Tibial artery (tissue), 4 donors: ENCODE results near the gene MICU1.

Experiments used
- DNase-seq, 2 donors: peaks; one replicate each; pipeline ENCODE4 v3.0.0-alpha.2; 2019
- H3K27ac ChIP-seq, 2 donors: fragments of 200-600 bp; sonication (generic) in 1 of 2; 1 replicate in 1 of 2; 2 replicates in 1 of 2; pipeline ENCODE4 v1.5.1; 2018 to 2019; ENCODE audit warnings: mild to moderate bottlenecking in 1 of 2
- H3K27me3 ChIP-seq, 2 donors: fragments of 200-600 bp; sonication (generic) in 1 of 2; one replicate each; pipeline versions ENCODE4 v1.5.1 to v1.6.0; 2016 to 2019
- H3K36me3 ChIP-seq, 3 donors: fragments of 200-600 bp; sonication (generic) in 2 of 3; one replicate each; pipeline ENCODE4 v1.5.1; 2016 to 2019; ENCODE audit warnings: mild to moderate bottlenecking in 2 of 3
- H3K4me1 ChIP-seq, 4 donors: fragments of 200-600 bp; sonication (generic) in 2 of 4; 1 replicate in 3 of 4; 2 replicates in 1 of 4; pipeline ENCODE4 v1.5.1; 2016 to 2019
- H3K4me3 ChIP-seq, 2 donors: fragments of 200-600 bp; sonication (generic) in 1 of 2; 1 replicate in 1 of 2; 2 replicates in 1 of 2; pipeline ENCODE4 v1.5.1; 2018 to 2019; ENCODE audit warnings: mild to moderate bottlenecking in 2 of 2
- H3K9me3 ChIP-seq, 3 donors: fragments of 200-600 bp; sonication (generic) in 1 of 3; one replicate each; pipeline ENCODE4 v1.5.1; 2016 to 2019
- intact Hi-C: fragments of 100-400 bp; cut with DNase I; formaldehyde crosslinking; loops from one replicate; pipeline ENCODE4 v1.15.0; 2023; ENCODE audit warnings: low total_unique reads
- TF ChIP-seq, protein P1 (sequence below), 2 experiments: fragments of 200-600 bp in 1 of 2; fragments of 450-650 bp in 1 of 2; IDR thresholded peaks; one replicate each; pipeline ENCODE4 v1.5.1; 2017 to 2019; ENCODE audit warnings: antibody characterized with exemption in 2 of 2, mild to moderate bottlenecking in 1 of 2, moderate library complexity in 1 of 2

MICU1 gene

DNA sequence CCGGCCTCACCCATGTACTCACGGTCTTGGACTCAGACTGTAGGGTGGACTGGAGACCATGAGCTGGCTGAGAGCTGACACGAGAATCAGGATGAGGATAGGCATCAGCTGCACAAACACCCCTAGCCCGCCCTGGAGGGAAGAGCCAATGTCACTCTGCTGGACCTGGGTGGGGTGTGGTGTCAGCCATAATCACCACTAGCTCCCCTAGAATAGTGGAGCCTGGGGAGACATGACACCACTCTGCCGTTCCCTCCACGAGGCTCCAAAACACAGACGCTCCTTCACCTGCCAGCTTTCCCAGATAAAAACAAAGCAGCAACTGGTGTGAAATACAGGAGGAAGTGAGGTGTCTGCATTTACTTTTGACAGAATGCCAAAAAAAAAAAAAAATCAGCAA is 287.7 kb downstream of the MICU1 start:
- Histone ChIP-seq H3K4me1 (peaks cover 11 to 54% (median 43%) of the 10 kb centered on the region in 4 donors), H3K9me3 (no peaks in the 10 kb centered on the region), H3K27me3 (no peaks in the 10 kb centered on the region), H3K27ac (no peak overlapping the region), H3K4me3 (no peak overlapping the region), H3K36me3 (peaks cover 45 to 58% (median 49%) of the 10 kb centered on the region in 3 donors)
- DNase-seq, result peak; percentile 12 to 57
- TF ChIP-seq, protein P1, sequence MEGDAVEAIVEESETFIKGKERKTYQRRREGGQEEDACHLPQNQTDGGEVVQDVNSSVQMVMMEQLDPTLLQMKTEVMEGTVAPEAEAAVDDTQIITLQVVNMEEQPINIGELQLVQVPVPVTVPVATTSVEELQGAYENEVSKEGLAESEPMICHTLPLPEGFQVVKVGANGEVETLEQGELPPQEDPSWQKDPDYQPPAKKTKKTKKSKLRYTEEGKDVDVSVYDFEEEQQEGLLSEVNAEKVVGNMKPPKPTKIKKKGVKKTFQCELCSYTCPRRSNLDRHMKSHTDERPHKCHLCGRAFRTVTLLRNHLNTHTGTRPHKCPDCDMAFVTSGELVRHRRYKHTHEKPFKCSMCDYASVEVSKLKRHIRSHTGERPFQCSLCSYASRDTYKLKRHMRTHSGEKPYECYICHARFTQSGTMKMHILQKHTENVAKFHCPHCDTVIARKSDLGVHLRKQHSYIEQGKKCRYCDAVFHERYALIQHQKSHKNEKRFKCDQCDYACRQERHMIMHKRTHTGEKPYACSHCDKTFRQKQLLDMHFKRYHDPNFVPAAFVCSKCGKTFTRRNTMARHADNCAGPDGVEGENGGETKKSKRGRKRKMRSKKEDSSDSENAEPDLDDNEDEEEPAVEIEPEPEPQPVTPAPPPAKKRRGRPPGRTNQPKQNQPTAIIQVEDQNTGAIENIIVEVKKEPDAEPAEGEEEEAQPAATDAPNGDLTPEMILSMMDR (IDR thresholded peaks at IDR 0.05), result no peak
- intact Hi-C loops, result loop anchor here (5.0 kb wide), 1 partner anchor 381 kb away; no protein-coding TSS in a partner anchor

DNA sequence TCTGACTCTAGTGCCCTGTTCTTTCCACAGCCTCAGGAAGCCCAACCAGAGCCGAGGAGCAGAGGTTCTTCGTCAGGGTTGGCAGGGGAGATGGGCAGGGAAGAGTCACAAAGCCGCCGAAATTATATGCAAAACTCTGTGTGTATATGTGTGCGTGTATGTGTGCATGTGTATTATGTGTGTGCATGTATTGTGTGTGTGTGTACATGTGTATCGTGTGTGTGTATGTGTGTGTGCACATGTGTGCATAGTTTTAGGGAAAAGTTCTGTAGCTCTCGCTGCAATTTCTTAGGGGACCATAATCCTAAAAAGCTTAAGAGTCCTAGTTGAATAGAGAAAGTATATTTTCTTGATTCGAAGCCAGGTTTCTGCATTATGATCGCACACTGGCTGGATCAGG is 288.2 kb downstream of the MICU1 start:
- no peak for DNase-seq
- TF ChIP-seq, protein P1 (IDR thresholded peaks at IDR 0.05), result no peak
- H3K4me1 ChIP-seq, result peaks cover 11 to 59% (median 47%) of the 10 kb centered on the region in 4 donors
- intact Hi-C loops, result loop anchor here (2.0 to 5.0 kb wide), 2 partner anchors 293 to 380 kb away; no protein-coding TSS in a partner anchor
- peaks cover 40 to 53% (median 45%) of the 10 kb centered on the region in 3 donors for H3K36me3 ChIP-seq
- H3K4me3 ChIP-seq, result no peak overlapping the region
- H3K9me3 ChIP-seq, result no peaks in the 10 kb centered on the region
- no peaks in the 10 kb centered on the region for H3K27me3 ChIP-seq
- peak overlapping the region; percentile 83 to 94 for H3K27ac ChIP-seq

DNA sequence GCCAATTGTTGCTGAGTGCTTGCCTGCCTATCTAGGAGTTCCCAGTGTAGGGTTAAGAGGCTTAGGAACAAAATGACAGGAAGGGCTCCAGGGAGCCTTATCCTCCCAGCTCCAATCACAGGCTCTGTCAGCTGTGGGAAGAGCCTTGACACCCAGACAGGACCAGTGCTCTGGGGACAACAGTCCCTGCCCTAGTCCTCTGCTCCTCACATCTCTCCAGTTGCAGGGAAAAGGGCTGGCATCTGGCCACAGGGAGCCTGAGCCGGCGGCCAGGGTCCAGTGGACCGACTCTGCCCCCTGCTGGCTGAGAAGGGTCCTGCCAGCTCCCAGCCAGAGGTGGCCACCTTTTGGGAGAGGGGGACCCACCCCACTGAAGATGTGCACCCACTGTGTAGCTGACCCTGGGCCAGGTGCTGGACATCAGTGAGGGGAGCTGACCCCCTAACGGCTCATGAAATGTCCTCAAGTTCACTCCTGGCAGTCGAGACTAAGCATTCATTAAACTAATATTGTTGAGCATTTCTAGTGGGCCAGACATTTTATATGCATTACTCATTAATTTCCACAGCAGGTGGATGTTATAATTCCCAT is 288.7 kb downstream of the MICU1 start:
- H3K36me3 ChIP-seq, result peaks cover 39 to 47% (median 39%) of the 10 kb centered on the region in 3 donors
- intact Hi-C loops, result loop anchor here (2.0 to 5.0 kb wide), 2 partner anchors 292 to 380 kb away; no protein-coding TSS in a partner anchor
- TF ChIP-seq, protein P1 (IDR thresholded peaks at IDR 0.05), result peak; percentile 93 to 97

GRCh38 chr10:72336259-72337038 is 289.4 kb downstream of the MICU1 start:
- intact Hi-C loops, result loop anchor here (2.0 to 5.0 kb wide), 2 partner anchors 292 to 379 kb away; no protein-coding TSS in a partner anchor
- Histone ChIP-seq H3K9me3 (no peaks in the 10 kb centered on the region), H3K27me3 (no peaks in the 10 kb centered on the region), H3K4me3 (no peak overlapping the region), H3K27ac (peak overlapping the region; percentile 83 to 94), H3K36me3 (peaks cover 35 to 40% (median 38%) of the 10 kb centered on the region in 3 donors), H3K4me1 (peaks cover 11 to 72% (median 60%) of the 10 kb centered on the region in 4 donors)
- no peak for DNase-seq
- TF ChIP-seq, protein P1 (IDR thresholded peaks at IDR 0.05), result no peak

More for the DNA sequence above, 288.7 kb downstream of the MICU1 start:
- Histone ChIP-seq H3K4me3 (no peak overlapping the region), H3K27ac (peak overlapping the region; percentile 83 to 94), H3K4me1 (peaks cover 11 to 65% (median 53%) of the 10 kb centered on the region in 4 donors), H3K9me3 (no peaks in the 10 kb centered on the region), H3K27me3 (no peaks in the 10 kb centered on the region)
- peak; percentile 84 to 90 for DNase-seq

GRCh38 chr10:72335394-72336258 is 290.3 kb downstream of the MICU1 start:
- H3K4me1 ChIP-seq, result peaks cover 11 to 74% (median 67%) of the 10 kb centered on the region in 4 donors
- peaks cover 26 to 32% (median 30%) of the 10 kb centered on the region in 3 donors for H3K36me3 ChIP-seq
- no peaks in the 10 kb centered on the region for H3K9me3 ChIP-seq
- intact Hi-C loops, result loop anchor here (2.0 to 5.0 kb wide), 2 partner anchors 291 to 378 kb away; no protein-coding TSS in a partner anchor
- peak overlapping the region; percentile 83 to 94 for H3K27ac ChIP-seq
- H3K4me3 ChIP-seq, result peak overlapping the region in 1 of 2 donors; percentile 5
- TF ChIP-seq, protein P1 (IDR thresholded peaks at IDR 0.05), result peak; percentile 7 to 34
- H3K27me3 ChIP-seq, result no peaks in the 10 kb centered on the region
- DNase-seq, result peak; percentile 81 to 95
